Liver (tissue), 9 donors: ENCODE results near the gene SIGLEC9. TPM values are rescaled to one million over a fixed set of nuclear protein-coding genes. Genes with fewer than 3 reads are reported as not detected.

ENCODE experiments used
- DNase-seq: peaks from one replicate; pipeline ENCODE4 v3.0.0-alpha.2; 2017; ENCODE audit warnings: low spot score
- H3K27ac ChIP-seq, 2 donors: one replicate each; pipeline ENCODE4 v1.7.0; 2013; ENCODE audit warnings: inconsistent platforms in 2 of 2, low read length in 2 of 2, control low read depth in 1 of 2, low read depth in 1 of 2, mild to moderate bottlenecking in 1 of 2
- H3K27me3 ChIP-seq, 4 donors: one replicate each; pipeline versions ENCODE4 v1.6.1 to v1.7.0; 2013; ENCODE audit warnings: low read length in 3 of 4, inconsistent platforms in 1 of 4, mild to moderate bottlenecking in 1 of 4, moderate library complexity in 1 of 4; ENCODE audit not compliant: control insufficient read depth in 4 of 4, insufficient read depth in 4 of 4
- H3K36me3 ChIP-seq, 4 donors: one replicate each; pipeline versions ENCODE4 v1.6.1 to v1.7.0; 2013; ENCODE audit warnings: low read length in 3 of 4, mild to moderate bottlenecking in 3 of 4, low read depth in 1 of 4, moderate library complexity in 1 of 4; ENCODE audit not compliant: control insufficient read depth in 4 of 4, insufficient read depth in 3 of 4
- H3K4me1 ChIP-seq, 4 donors: one replicate each; pipeline versions ENCODE4 v1.6.1 to v1.7.0; 2013; ENCODE audit warnings: low read length in 3 of 4, mild to moderate bottlenecking in 3 of 4, moderate library complexity in 1 of 4; ENCODE audit not compliant: control insufficient read depth in 4 of 4, insufficient read depth in 4 of 4
- H3K4me3 ChIP-seq, 3 donors: one replicate each; pipeline versions ENCODE4 v1.6.1 to v1.7.0; 2013; ENCODE audit warnings: low read length in 3 of 3, control low read depth in 1 of 3, low read depth in 1 of 3, mild to moderate bottlenecking in 1 of 3
- H3K9ac ChIP-seq, 2 donors: one replicate each; pipeline ENCODE4 v1.7.0; 2013; ENCODE audit warnings: low read length in 2 of 2, mild to moderate bottlenecking in 2 of 2, moderate library complexity in 2 of 2, control low read depth in 1 of 2, low read depth in 1 of 2
- H3K9me3 ChIP-seq, 4 donors: one replicate each; pipeline versions ENCODE4 v1.6.1 to v1.7.0; 2013; ENCODE audit warnings: low read length in 3 of 4; ENCODE audit not compliant: control insufficient read depth in 4 of 4
- EGR1 ChIP-seq, 2 donors: IDR thresholded peaks; 2 replicates each; pipeline ENCODE4 v1.6.1; 2016 to 2018; ENCODE audit warnings: antibody characterized with exemption in 2 of 2, low read depth in 2 of 2
- FOXA1 ChIP-seq: IDR thresholded peaks from 2 replicates; pipeline ENCODE4 v1.6.1; 2016; ENCODE audit warnings: antibody characterized with exemption
- FOXA2 ChIP-seq: IDR thresholded peaks from 2 replicates; pipeline ENCODE4 v1.6.1; 2016; ENCODE audit warnings: antibody characterized with exemption
- GABPA ChIP-seq, 2 donors: IDR thresholded peaks in 1 of 2; conservative IDR thresholded peaks in 1 of 2; 2 replicates each; pipeline ENCODE4 v1.6.1; 2016; ENCODE audit warnings: antibody characterized with exemption in 2 of 2, mild to moderate bottlenecking in 1 of 2, moderate library complexity in 1 of 2
- HNF4A ChIP-seq, 2 donors: conservative IDR thresholded peaks; 2 replicates each; pipeline ENCODE4 v1.6.1; 2016; ENCODE audit warnings: antibody characterized with exemption in 2 of 2, mild to moderate bottlenecking in 2 of 2
- HNF4G ChIP-seq: IDR thresholded peaks from 2 replicates; pipeline ENCODE4 v1.6.1; 2016; ENCODE audit warnings: antibody characterized with exemption
- JUND ChIP-seq, 2 donors: IDR thresholded peaks; 2 replicates each; pipeline ENCODE4 v1.6.1; 2016; ENCODE audit warnings: antibody characterized with exemption in 2 of 2
- NR2F2 ChIP-seq: IDR thresholded peaks from 2 replicates; pipeline ENCODE4 v1.6.1; 2016; ENCODE audit warnings: antibody characterized with exemption
- RAD21 ChIP-seq, 2 donors: IDR thresholded peaks; 2 replicates each; pipeline ENCODE4 v1.6.1; 2016; ENCODE audit warnings: antibody characterized with exemption in 2 of 2, mild to moderate bottlenecking in 2 of 2
- REST ChIP-seq: IDR thresholded peaks from 2 replicates; pipeline ENCODE4 v1.6.1; 2016; ENCODE audit warnings: antibody characterized with exemption, mild to moderate bottlenecking
- RXRA ChIP-seq, 2 donors: IDR thresholded peaks; 2 replicates each; pipeline ENCODE4 v1.6.1; 2017 to 2018; ENCODE audit warnings: antibody characterized with exemption in 2 of 2, mild to moderate bottlenecking in 1 of 2
- SP1 ChIP-seq: IDR thresholded peaks from 2 replicates; pipeline ENCODE4 v1.6.1; 2018; ENCODE audit warnings: antibody characterized with exemption, mild to moderate bottlenecking
- TAF1 ChIP-seq: conservative IDR thresholded peaks from 2 replicates; pipeline ENCODE4 v1.6.1; 2016; ENCODE audit warnings: antibody characterized with exemption, mild to moderate bottlenecking
- WGBS: extraction: QIAGEN DNeasy Blood & Tissue Kit; methylation state at CpG from one replicate; pipeline ENCODE4 v1.1.7; 2013; 5-methylcytosine and 5-hydroxymethylcytosine counted together
- polyA plus RNA-seq, 2 donors: library from polyadenylated mRNA; stranded (reverse) in 1 of 2; unstranded in 1 of 2; fragments of 200-250 nt in 1 of 2; fragments of >200 nt in 1 of 2; fragmentation: Nextera tagmentation in 1 of 2; extraction: Ambion mirVana in 1 of 2; gene quantifications; one replicate each; pipeline versions ENCODE4 v1.2.1 to v1.2.3, GENCODE V29; 2013 to 2015
- total RNA-seq, 2 donors: library from RNA; depleted of rRNA; stranded (reverse); fragments of >200 nt; gene quantifications; one replicate each; pipeline ENCODE4 v1.2.3, GENCODE V29; 2014
- TF ChIP-seq, protein P1 (sequence below): IDR thresholded peaks from 2 replicates; pipeline ENCODE4 v1.6.1; 2016; ENCODE audit warnings: antibody characterized with exemption
- TF ChIP-seq, protein P2 (sequence below): IDR thresholded peaks from 2 replicates; pipeline ENCODE4 v1.6.1; 2016; ENCODE audit warnings: antibody characterized with exemption
- TF ChIP-seq, protein P3 (sequence below): fragments of 150-350 bp; IDR thresholded peaks from 2 replicates; pipeline ENCODE4 v1.5.1; 2017; ENCODE audit warnings: improper control_type of control experiment, low read depth, low read length; ENCODE audit not compliant: missing input control
- donor health status: healthy.
- donor health status: healthy.
- donor health status: healthy.
- donor health status: healthy.
- donor health status: healthy.

SIGLEC9 gene
- total and polyA plus RNA-seq, 4 donors, result 3.0 to 5.4 (median 4.4) TPM

- TF ChIP-seq REST, result peak; percentile 51
- TF ChIP-seq RAD21 (IDR thresholded peaks at IDR 0.05), result peak; percentile 11 to 30
- TF ChIP-seq RXRA (IDR thresholded peaks at IDR 0.05), result peak; percentile 31 to 49
- TF ChIP-seq HNF4G, result no peak
- TF ChIP-seq, protein P1, sequence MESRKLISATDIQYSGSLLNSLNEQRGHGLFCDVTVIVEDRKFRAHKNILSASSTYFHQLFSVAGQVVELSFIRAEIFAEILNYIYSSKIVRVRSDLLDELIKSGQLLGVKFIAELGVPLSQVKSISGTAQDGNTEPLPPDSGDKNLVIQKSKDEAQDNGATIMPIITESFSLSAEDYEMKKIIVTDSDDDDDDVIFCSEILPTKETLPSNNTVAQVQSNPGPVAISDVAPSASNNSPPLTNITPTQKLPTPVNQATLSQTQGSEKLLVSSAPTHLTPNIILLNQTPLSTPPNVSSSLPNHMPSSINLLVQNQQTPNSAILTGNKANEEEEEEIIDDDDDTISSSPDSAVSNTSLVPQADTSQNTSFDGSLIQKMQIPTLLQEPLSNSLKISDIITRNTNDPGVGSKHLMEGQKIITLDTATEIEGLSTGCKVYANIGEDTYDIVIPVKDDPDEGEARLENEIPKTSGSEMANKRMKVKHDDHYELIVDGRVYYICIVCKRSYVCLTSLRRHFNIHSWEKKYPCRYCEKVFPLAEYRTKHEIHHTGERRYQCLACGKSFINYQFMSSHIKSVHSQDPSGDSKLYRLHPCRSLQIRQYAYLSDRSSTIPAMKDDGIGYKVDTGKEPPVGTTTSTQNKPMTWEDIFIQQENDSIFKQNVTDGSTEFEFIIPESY, result peak; percentile 96
- TF ChIP-seq TAF1, result peak; percentile 23
Measured at GRCh38 chr19:51108066-51108804, 16.5 kb upstream of the SIGLEC9 start, which contains the start of gene CTU1 (continued).

GRCh38 chr19:51108805-51109146 is 15.9 kb upstream of the SIGLEC9 start:
- Histone ChIP-seq H3K9ac (no peak overlapping the region), H3K9me3 (no peaks in the 10 kb centered on the region), H3K4me1 (peaks cover 6 to 18% (median 15%) of the 10 kb centered on the region in 4 donors), H3K27ac (peak overlapping the region in 1 of 2 donors; percentile 25), H3K27me3 (no peaks in the 10 kb centered on the region), H3K4me3 (peak overlapping the region; percentile 53 to 95 (median 64)), H3K36me3 (peaks cover 2 to 5% (median 4%) of the 10 kb centered on the region in 4 donors)
- TF ChIP-seq, protein P2, sequence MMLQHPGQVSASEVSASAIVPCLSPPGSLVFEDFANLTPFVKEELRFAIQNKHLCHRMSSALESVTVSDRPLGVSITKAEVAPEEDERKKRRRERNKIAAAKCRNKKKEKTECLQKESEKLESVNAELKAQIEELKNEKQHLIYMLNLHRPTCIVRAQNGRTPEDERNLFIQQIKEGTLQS, result no peak
- TF ChIP-seq, protein P3, sequence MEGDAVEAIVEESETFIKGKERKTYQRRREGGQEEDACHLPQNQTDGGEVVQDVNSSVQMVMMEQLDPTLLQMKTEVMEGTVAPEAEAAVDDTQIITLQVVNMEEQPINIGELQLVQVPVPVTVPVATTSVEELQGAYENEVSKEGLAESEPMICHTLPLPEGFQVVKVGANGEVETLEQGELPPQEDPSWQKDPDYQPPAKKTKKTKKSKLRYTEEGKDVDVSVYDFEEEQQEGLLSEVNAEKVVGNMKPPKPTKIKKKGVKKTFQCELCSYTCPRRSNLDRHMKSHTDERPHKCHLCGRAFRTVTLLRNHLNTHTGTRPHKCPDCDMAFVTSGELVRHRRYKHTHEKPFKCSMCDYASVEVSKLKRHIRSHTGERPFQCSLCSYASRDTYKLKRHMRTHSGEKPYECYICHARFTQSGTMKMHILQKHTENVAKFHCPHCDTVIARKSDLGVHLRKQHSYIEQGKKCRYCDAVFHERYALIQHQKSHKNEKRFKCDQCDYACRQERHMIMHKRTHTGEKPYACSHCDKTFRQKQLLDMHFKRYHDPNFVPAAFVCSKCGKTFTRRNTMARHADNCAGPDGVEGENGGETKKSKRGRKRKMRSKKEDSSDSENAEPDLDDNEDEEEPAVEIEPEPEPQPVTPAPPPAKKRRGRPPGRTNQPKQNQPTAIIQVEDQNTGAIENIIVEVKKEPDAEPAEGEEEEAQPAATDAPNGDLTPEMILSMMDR, result peak; percentile 15
- TF ChIP-seq FOXA1 (no peak), HNF4A (conservative IDR thresholded peaks at IDR 0.05) (no peak)
- WGBS, result 4% methylated on average over 15 of the region's 15 CpGs
- DNase-seq, result no peak

- no peaks in the 10 kb centered on the region for H3K9me3 ChIP-seq
- WGBS, result 65% methylated on average over 1 of the region's 1 CpG
- H3K27me3 ChIP-seq, result no peaks in the 10 kb centered on the region
- no peak for TF ChIP-seq RXRA (IDR thresholded peaks at IDR 0.05)
- no peak for TF ChIP-seq NR2F2
- TF ChIP-seq TAF1, result no peak
- TF ChIP-seq, protein P3, result no peak
- TF ChIP-seq, protein P1, result no peak
- TF ChIP-seq SP1, result no peak
- no peak for TF ChIP-seq FOXA1
- TF ChIP-seq FOXA2, result no peak
- no peak for TF ChIP-seq HNF4A (conservative IDR thresholded peaks at IDR 0.05)
- no peak for TF ChIP-seq EGR1 (IDR thresholded peaks at IDR 0.05; ENCODE audit: low read depth in 2 of 2)
- no peak for TF ChIP-seq JUND (IDR thresholded peaks at IDR 0.05)
- no peak for TF ChIP-seq GABPA (IDR thresholded peaks at IDR 0.05 in 1 of 2, conservative IDR thresholded peaks at IDR 0.05 in 1 of 2)
- TF ChIP-seq, protein P2, result no peak
- H3K4me1 ChIP-seq, result peaks cover 6 to 18% (median 15%) of the 10 kb centered on the region in 4 donors
- no peak overlapping the region for H3K27ac ChIP-seq
- DNase-seq, result no peak
- no peak overlapping the region for H3K4me3 ChIP-seq
- no peak overlapping the region for H3K9ac ChIP-seq
- no peaks in the 10 kb centered on the region for H3K36me3 ChIP-seq
Measured at GRCh38 chr19:51110666-51110971, 14.1 kb upstream of the SIGLEC9 start.
